Activated naive CD4-positive, alpha-beta T cell treated with anti-CD3 and anti-CD28 coated beads, Interleukin-2, amount 10 ng/mL, durations not matched to agents 7 days and 5 days (primary cell): ENCODE data around the gene ATXN1.

Experiments
- CTCF ChIA-PET: fragments of 350-600 bp; sonication (Branson Sonifier 250); formaldehyde crosslinking; loops from one replicate; lab custom pipeline; 2021; ENCODE audit warnings: antibody characterized with exemption; lab: Charles Lee
- DNase-seq: peaks from one replicate; pipeline ENCODE4 v3.0.0-alpha.2; 2020
- H3K27ac Mint-ChIP-seq: one replicate; pipeline ENCODE4 v1.8.0; 2021; ENCODE audit warnings: mild to moderate bottlenecking, moderate library complexity, mixed read lengths
- H3K27me3 Mint-ChIP-seq: one replicate; pipeline ENCODE4 v1.8.0; 2021; ENCODE audit warnings: mild to moderate bottlenecking, mixed read lengths
- H3K36me3 Mint-ChIP-seq: one replicate; pipeline ENCODE4 v1.8.0; 2021; ENCODE audit warnings: mixed read lengths
- H3K4me1 Mint-ChIP-seq: one replicate; pipeline ENCODE4 v1.8.0; 2021; ENCODE audit warnings: mixed read lengths
- H3K4me3 Mint-ChIP-seq: one replicate; pipeline ENCODE4 v1.8.0; 2021; ENCODE audit warnings: mild to moderate bottlenecking, moderate library complexity, mixed read lengths
- H3K9me3 Mint-ChIP-seq: one replicate; pipeline ENCODE4 v1.8.0; 2021; ENCODE audit warnings: mixed read lengths

The ATXN1 gene

GRCh38 chr6:16337295-16337975, 423.8 kb downstream of the ATXN1 start:
- no peak for DNase-seq
- Mint-ChIP-seq H3K4me1 (no peaks in the 10 kb centered on the region), H3K27ac (no peak overlapping the region), H3K27me3 (no peaks in the 10 kb centered on the region), H3K9me3 (no peaks in the 10 kb centered on the region), H3K4me3 (no peak overlapping the region), H3K36me3 (peaks cover 3% of the 10 kb centered on the region)
- CTCF ChIA-PET, result no interaction called here

GRCh38 chr6:16336911-16337294, 424.4 kb downstream of the ATXN1 start:
- Mint-ChIP-seq H3K9me3 (no peaks in the 10 kb centered on the region), H3K36me3 (peaks cover 3% of the 10 kb centered on the region), H3K4me3 (no peak overlapping the region), H3K27ac (no peak overlapping the region), H3K4me1 (no peaks in the 10 kb centered on the region), H3K27me3 (no peaks in the 10 kb centered on the region)
- no peak for DNase-seq
- CTCF ChIA-PET, result interaction anchor here (0.5 kb wide), 1 partner anchor 19 kb away, joined by 3 read pairs; no protein-coding TSS in a partner anchor

GRCh38 chr6:16336056-16336818, 425.0 kb downstream of the ATXN1 start:
- Mint-ChIP-seq H3K4me3 (no peak overlapping the region), H3K27me3 (no peaks in the 10 kb centered on the region), H3K27ac (no peak overlapping the region), H3K36me3 (peaks cover 3% of the 10 kb centered on the region), H3K9me3 (no peaks in the 10 kb centered on the region), H3K4me1 (no peaks in the 10 kb centered on the region)
- DNase-seq, result no peak
- CTCF ChIA-PET, result interaction anchor here (0.5 to 5.0 kb wide), 2 partner anchors 19 to 426 kb away, joined by 3 to 40 read pairs; partner anchors contain the start of gene ATXN1

GRCh38 chr6:16335176-16335575, 426.1 kb downstream of the ATXN1 start:
- no peak for DNase-seq
- H3K27me3 Mint-ChIP-seq, result no peaks in the 10 kb centered on the region
- H3K4me3 Mint-ChIP-seq, result no peak overlapping the region
- peaks cover 3% of the 10 kb centered on the region for H3K36me3 Mint-ChIP-seq
- no peaks in the 10 kb centered on the region for H3K9me3 Mint-ChIP-seq
- no peak overlapping the region for H3K27ac Mint-ChIP-seq
- CTCF ChIA-PET, result interaction anchor here (0.7 to 5.0 kb wide), 3 partner anchors 187 to 434 kb away, joined by 3 to 40 read pairs (median 4); partner anchors contain the start of gene ATXN1
- H3K4me1 Mint-ChIP-seq, result no peaks in the 10 kb centered on the region

GRCh38 chr6:16334671-16335070, 426.6 kb downstream of the ATXN1 start:
- Mint-ChIP-seq H3K4me1 (no peaks in the 10 kb centered on the region), H3K4me3 (no peak overlapping the region), H3K9me3 (no peaks in the 10 kb centered on the region), H3K27ac (no peak overlapping the region), H3K27me3 (no peaks in the 10 kb centered on the region), H3K36me3 (peaks cover 3% of the 10 kb centered on the region)
- CTCF ChIA-PET, result interaction anchor here (0.7 to 5.0 kb wide), 7 partner anchors 16 to 630 kb away, joined by 3 to 40 read pairs (median 4); partner anchors contain the start of gene ATXN1
- no peak for DNase-seq

- Mint-ChIP-seq H3K36me3 (peaks cover 4% of the 10 kb centered on the region), H3K4me3 (no peak overlapping the region), H3K27ac (no peak overlapping the region), H3K4me1 (no peaks in the 10 kb centered on the region), H3K9me3 (no peaks in the 10 kb centered on the region), H3K27me3 (no peaks in the 10 kb centered on the region)
- CTCF ChIA-PET, result interaction anchor here (0.9 to 5.0 kb wide), 14 partner anchors 9 to 631 kb away, joined by 3 to 40 read pairs (median 8); partner anchors contain the start of gene ATXN1
- DNase-seq, result no peak
These were observed 427.7 kb downstream of the ATXN1 start for GRCh38 chr6:16333580-16333979.

GRCh38 chr6:16332175-16332542, 429.1 kb downstream of the ATXN1 start:
- Mint-ChIP-seq H3K9me3 (no peaks in the 10 kb centered on the region), H3K4me1 (no peaks in the 10 kb centered on the region), H3K27me3 (no peaks in the 10 kb centered on the region), H3K27ac (no peak overlapping the region), H3K4me3 (no peak overlapping the region), H3K36me3 (peaks cover 12% of the 10 kb centered on the region)
- CTCF ChIA-PET, result interaction anchor here (0.6 to 5.0 kb wide), 25 partner anchors 8 to 631 kb away, joined by 3 to 40 read pairs (median 4); partner anchors contain the start of gene ATXN1
- DNase-seq, result peak; percentile 83

GRCh38 chr6:16331384-16332174, 429.7 kb downstream of the ATXN1 start:
- H3K27me3 Mint-ChIP-seq, result no peaks in the 10 kb centered on the region
- H3K4me3 Mint-ChIP-seq, result no peak overlapping the region
- CTCF ChIA-PET, result interaction anchor here (0.6 to 5.0 kb wide), 24 partner anchors 7 to 632 kb away, joined by 3 to 40 read pairs (median 4); partner anchors contain the start of gene ATXN1
- H3K9me3 Mint-ChIP-seq, result no peaks in the 10 kb centered on the region
- DNase-seq, result peak; percentile 71
- H3K36me3 Mint-ChIP-seq, result peaks cover 15% of the 10 kb centered on the region
- H3K27ac Mint-ChIP-seq, result no peak overlapping the region
- H3K4me1 Mint-ChIP-seq, result no peaks in the 10 kb centered on the region

- CTCF ChIA-PET, result interaction anchor here (0.8 to 1.0 kb wide), 2 partner anchors 11 to 41 kb away, joined by 3 to 4 read pairs; no protein-coding TSS in a partner anchor
- peaks cover 10% of the 10 kb centered on the region for H3K4me1 Mint-ChIP-seq
- H3K4me3 Mint-ChIP-seq, result no peak overlapping the region
- H3K36me3 Mint-ChIP-seq, result peaks cover 25% of the 10 kb centered on the region
- no peaks in the 10 kb centered on the region for H3K27me3 Mint-ChIP-seq
- H3K9me3 Mint-ChIP-seq, result peaks cover 6% of the 10 kb centered on the region
- no peak overlapping the region for H3K27ac Mint-ChIP-seq
- no peak for DNase-seq
These were observed 432.0 kb downstream of the ATXN1 start for GRCh38 chr6:16329233-16329632.

GRCh38 chr6:16327777-16328325, 433.4 kb downstream of the ATXN1 start:
- no peak overlapping the region for H3K4me3 Mint-ChIP-seq
- H3K27me3 Mint-ChIP-seq, result no peaks in the 10 kb centered on the region
- H3K4me1 Mint-ChIP-seq, result peaks cover 21% of the 10 kb centered on the region
- peaks cover 28% of the 10 kb centered on the region for H3K36me3 Mint-ChIP-seq
- CTCF ChIA-PET, result no interaction called here
- no peak overlapping the region for H3K27ac Mint-ChIP-seq
- no peak for DNase-seq
- peaks cover 6% of the 10 kb centered on the region for H3K9me3 Mint-ChIP-seq

- CTCF ChIA-PET, result no interaction called here
- H3K27me3 Mint-ChIP-seq, result no peaks in the 10 kb centered on the region
- H3K4me1 Mint-ChIP-seq, result peaks cover 28% of the 10 kb centered on the region
- peaks cover 6% of the 10 kb centered on the region for H3K9me3 Mint-ChIP-seq
- no peak for DNase-seq
- no peak overlapping the region for H3K4me3 Mint-ChIP-seq
- H3K27ac Mint-ChIP-seq, result no peak overlapping the region
- H3K36me3 Mint-ChIP-seq, result peaks cover 33% of the 10 kb centered on the region
These were observed 434.1 kb downstream of the ATXN1 start for GRCh38 chr6:16326971-16327776.

GRCh38 chr6:16326531-16326930, 434.7 kb downstream of the ATXN1 start:
- no peak overlapping the region for H3K4me3 Mint-ChIP-seq
- H3K36me3 Mint-ChIP-seq, result peaks cover 34% of the 10 kb centered on the region
- no peaks in the 10 kb centered on the region for H3K27me3 Mint-ChIP-seq
- H3K27ac Mint-ChIP-seq, result no peak overlapping the region
- H3K9me3 Mint-ChIP-seq, result peaks cover 6% of the 10 kb centered on the region
- H3K4me1 Mint-ChIP-seq, result peaks cover 34% of the 10 kb centered on the region
- DNase-seq, result no peak
- CTCF ChIA-PET, result no interaction called here
